AG04449 (cell line): ENCODE measurements around the gene OXA1L.
"Not testable (repeated sequence)": the region's sequence is repeated elsewhere in the genome, so short reads cannot be mapped to it uniquely, and the experiment has no call there.

Experiments used
- CTCF ChIA-PET: fragments of 350-600 bp; formaldehyde crosslinking; extraction: SDS; loops from one replicate; lab custom pipeline; 2021; ENCODE audit warnings: antibody characterized with exemption; lab: Yijun Ruan, JAX
- POLR2A ChIA-PET: fragments of 400-600, 350-600 bp; formaldehyde crosslinking; extraction: SDS; loops from one replicate; lab custom pipeline; 2020; ENCODE audit warnings: antibody characterized with exemption, inconsistent platforms; lab: Yijun Ruan, JAX
- DNase-seq: peaks from one replicate; pipeline ENCODE4 v3.0.0-alpha.2; 2010; ENCODE audit warnings: low read depth, low spot score
- H3K4me3 ChIP-seq: 2 replicates; pipeline ENCODE4 v1.5.1; 2011; ENCODE audit warnings: low read depth, mild to moderate bottlenecking, control low read depth, low read length
- CTCF ChIP-seq: IDR thresholded peaks from one replicate; pipeline ENCODE4 v1.5.1; 2011; ENCODE audit warnings: mild to moderate bottlenecking, moderate library complexity, low read length, control low read depth, inconsistent platforms; ENCODE audit not compliant: insufficient read depth; ENCODE audit errors: missing control alignments

The OXA1L gene

DNA sequence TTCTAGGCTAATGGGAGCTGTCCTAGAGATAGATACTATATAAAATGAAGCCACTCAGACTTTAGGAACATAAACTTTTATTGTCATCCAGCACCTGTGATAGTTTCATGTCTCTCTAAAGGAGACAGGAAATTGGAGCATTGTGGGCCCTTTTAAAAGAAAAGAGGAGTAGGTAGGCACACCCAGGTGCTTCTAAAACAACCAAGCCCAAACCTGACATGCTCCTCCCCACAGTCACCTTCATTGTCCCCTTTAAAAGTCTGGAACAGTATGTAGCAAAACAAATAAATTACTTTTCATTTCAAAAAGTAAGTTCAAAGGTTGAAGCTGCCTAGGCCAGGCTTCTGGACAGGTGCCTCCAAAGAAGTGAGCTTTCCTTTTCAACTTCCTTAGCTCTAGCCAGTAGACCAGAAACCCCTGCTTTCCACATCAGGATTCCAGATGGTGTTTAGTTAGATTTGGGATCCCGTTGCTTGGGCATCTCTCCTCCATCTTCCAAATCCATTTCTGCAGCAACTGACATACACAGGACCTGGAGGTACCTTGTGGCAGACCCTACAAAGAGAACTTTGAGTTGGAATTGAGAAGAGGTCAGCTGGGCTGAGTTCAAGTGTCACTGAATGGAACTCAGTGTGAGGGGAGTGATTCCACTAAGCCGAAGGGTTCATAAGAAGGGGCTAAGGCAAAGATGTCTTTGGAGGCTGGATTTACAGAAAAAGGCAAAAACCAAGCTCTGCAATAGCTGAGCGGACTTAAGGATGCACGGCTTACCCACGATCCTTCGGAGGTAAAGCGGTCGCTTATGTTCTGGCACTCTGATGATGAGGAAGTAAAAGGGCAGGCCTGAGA lies 6.9 kb downstream of the OXA1L start:
- ChIA-PET POLR2A (interaction anchor here (0.6 to 1.5 kb wide), 2 partner anchors 78 to 88 kb away, joined by 3 read pairs; no protein-coding TSS in a partner anchor), CTCF (interaction anchor here (0.9 to 3.0 kb wide), 5 partner anchors 50 to 217 kb away, joined by 3 to 23 read pairs (median 9); no protein-coding TSS in a partner anchor)
- DNase-seq: no peak
- no peak for TF ChIP-seq CTCF
- no peak overlapping the region for H3K4me3 ChIP-seq

- ChIA-PET CTCF (interaction anchor here (0.9 to 3.0 kb wide), 6 partner anchors 49 to 218 kb away, joined by 3 to 23 read pairs (median 6); no protein-coding TSS in a partner anchor), POLR2A (interaction anchor here (1.5 kb wide), 1 partner anchor 77 kb away, joined by 3 read pairs; no protein-coding TSS in a partner anchor)
- H3K4me3 ChIP-seq: no peak overlapping the region
- no peak for DNase-seq
- TF ChIP-seq CTCF: no peak
Measured at GRCh38 chr14:22774011-22774706, 7.7 kb downstream of the OXA1L start.

- ChIA-PET CTCF (interaction anchor here (1.7 to 7.1 kb wide), 5 partner anchors 9 to 125 kb away, joined by 4 to 89 read pairs (median 22); partner anchors contain the start of gene OXA1L), POLR2A (no interaction called here)
Measured at GRCh38 chr14:22776215-22776614, 9.7 kb downstream of the OXA1L start.

DNA sequence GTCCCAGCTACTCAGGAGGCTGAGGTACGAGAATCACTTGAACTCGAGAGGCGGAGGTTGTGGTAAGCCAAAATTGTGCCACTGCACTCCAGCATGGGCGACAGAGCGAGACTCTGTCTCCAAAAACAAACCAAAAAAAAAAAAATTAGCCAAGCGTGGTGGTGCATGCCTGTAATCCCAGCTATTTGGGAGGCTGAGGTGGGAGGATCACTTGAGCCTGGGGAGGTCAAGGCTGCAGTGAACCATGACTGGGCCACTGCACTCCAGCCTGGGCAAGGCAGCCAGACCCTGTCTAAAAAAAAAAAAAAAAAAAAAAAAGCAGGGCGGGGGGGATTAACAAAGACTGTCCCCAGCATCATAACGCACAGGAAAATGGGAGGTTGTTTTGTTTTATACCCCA lies 10.4 kb downstream of the OXA1L start:
- POLR2A ChIA-PET, H3K4me3 ChIP-seq, DNase-seq: not testable (repeated sequence)
- CTCF ChIA-PET: interaction anchor here (1.2 to 7.1 kb wide), 11 partner anchors 10 to 220 kb away, joined by 3 to 89 read pairs (median 5); partner anchors contain the start of gene OXA1L

More at GRCh38 chr14:22776215-22776614, 9.7 kb downstream of the OXA1L start:
- no peak for TF ChIP-seq CTCF
- DNase-seq: no peak
- H3K4me3 ChIP-seq: no peak overlapping the region

GRCh38 chr14:22778084-22778483 lies 11.6 kb downstream of the OXA1L start:
- no peak overlapping the region for H3K4me3 ChIP-seq
- no peak for TF ChIP-seq CTCF
- no peak for DNase-seq
- CTCF ChIA-PET: interaction anchor here (0.7 to 7.1 kb wide), 20 partner anchors 11 to 361 kb away, joined by 3 to 89 read pairs (median 4); partner anchors contain the start of gene OXA1L
- POLR2A ChIA-PET: no interaction called here

- no peak overlapping the region for H3K4me3 ChIP-seq
- POLR2A ChIA-PET: interaction anchor here (0.7 kb wide), 1 partner anchor 71 kb away, joined by 3 read pairs; no protein-coding TSS in a partner anchor
- TF ChIP-seq CTCF: no peak
- DNase-seq: no peak
- CTCF ChIA-PET: interaction anchor here (1.9 to 7.1 kb wide), 2 partner anchors 42 to 73 kb away, joined by 5 to 89 read pairs; no protein-coding TSS in a partner anchor
Measured at GRCh38 chr14:22780105-22780679, 13.7 kb downstream of the OXA1L start.
